ENCODE data around the gene PDHX.
"Not testable (repeated sequence)": the region's sequence is repeated elsewhere in the genome, so short reads cannot be mapped to it uniquely, and the experiment has no call there.

PDHX gene

GRCh38 chr11:35017528-35018342 is 101.3 kb downstream of the PDHX start:
- DNase-seq = no peak
- 83% methylated on average over 8 of the region's 8 CpGs for WGBS (ENCODE audit: insufficient coverage)
- no peak overlapping the region for H3K4me3 ChIP-seq (ENCODE audit: control insufficient read depth in 1 of 7, extremely low read depth in 1 of 7, insufficient read depth in 4 of 7, low read depth in 2 of 7, low read length in 6 of 7)
- ChIA-PET POLR2A (no interaction called here), CTCF (interaction anchor here (0.7 to 2.1 kb wide), 4 partner anchors 11 to 386 kb away, joined by 3 to 11 read pairs (median 4); no protein-coding TSS in a partner anchor)
- no peak overlapping the region for H3K27ac ChIP-seq (ENCODE audit: insufficient read depth in 1 of 2, low read depth in 1 of 2, low read length in 2 of 2, poor library complexity in 1 of 2, severe bottlenecking in 2 of 2)
- H3K9me3 ChIP-seq (ENCODE audit: control extremely low read depth in 1 of 5, control insufficient read depth in 4 of 5, insufficient read depth in 2 of 5, low read depth in 1 of 5, low read length in 4 of 5) = peaks cover 0 to 7% (median 6%) of the 10 kb centered on the region in 5 experiments
- no peaks in the 10 kb centered on the region for H3K36me3 ChIP-seq (ENCODE audit: control insufficient read depth in 4 of 4, insufficient read depth in 4 of 4, low read length in 3 of 4)
- H3K4me1 ChIP-seq (ENCODE audit: control extremely low read depth in 1 of 4, control insufficient read depth in 4 of 4, insufficient read depth in 4 of 4, low read length in 3 of 4) = peaks cover 0 to 7% (median 3%) of the 10 kb centered on the region in 4 experiments
- H3K27me3 ChIP-seq (replicated peaks in 2 of 5; ENCODE audit: control insufficient read depth in 4 of 5, insufficient read depth in 5 of 5, low read length in 4 of 5) = no peaks in the 10 kb centered on the region

GRCh38 chr11:35021589-35021988 is 105.2 kb downstream of the PDHX start:
- H3K27me3 ChIP-seq (replicated peaks in 2 of 5; ENCODE audit: control insufficient read depth in 4 of 5, insufficient read depth in 5 of 5, low read length in 4 of 5) = no peaks in the 10 kb centered on the region
- no peak overlapping the region for H3K4me3 ChIP-seq (ENCODE audit: control insufficient read depth in 1 of 7, extremely low read depth in 1 of 7, insufficient read depth in 4 of 7, low read depth in 2 of 7, low read length in 6 of 7)
- no peak overlapping the region for H3K27ac ChIP-seq (ENCODE audit: insufficient read depth in 1 of 2, low read depth in 1 of 2, low read length in 2 of 2, poor library complexity in 1 of 2, severe bottlenecking in 2 of 2)
- no peaks in the 10 kb centered on the region for H3K36me3 ChIP-seq (ENCODE audit: control insufficient read depth in 4 of 4, insufficient read depth in 4 of 4, low read length in 3 of 4)
- H3K4me1 ChIP-seq (ENCODE audit: control extremely low read depth in 1 of 4, control insufficient read depth in 4 of 4, insufficient read depth in 4 of 4, low read length in 3 of 4) = peaks cover 0 to 3% (median 1%) of the 10 kb centered on the region in 4 experiments
- no peak for DNase-seq
- 95% methylated on average over 8 of the region's 8 CpGs for WGBS (ENCODE audit: insufficient coverage)
- ChIA-PET CTCF (interaction anchor here (1.6 kb wide), 1 partner anchor 14 kb away, joined by 3 read pairs; no protein-coding TSS in a partner anchor), POLR2A (interaction anchor here (0.6 kb wide), 1 partner anchor 121 kb away, joined by 3 read pairs; no protein-coding TSS in a partner anchor)
- peaks cover 1 to 18% (median 7%) of the 10 kb centered on the region in 5 experiments for H3K9me3 ChIP-seq (ENCODE audit: control extremely low read depth in 1 of 5, control insufficient read depth in 4 of 5, insufficient read depth in 2 of 5, low read depth in 1 of 5, low read length in 4 of 5)

GRCh38 chr11:35023940-35024339 is 107.5 kb downstream of the PDHX start:
- H3K27me3 ChIP-seq (replicated peaks in 2 of 5; ENCODE audit: control insufficient read depth in 4 of 5, insufficient read depth in 5 of 5, low read length in 4 of 5); DNase-seq; CTCF ChIA-PET; H3K36me3 ChIP-seq (ENCODE audit: control insufficient read depth in 4 of 4, insufficient read depth in 4 of 4, low read length in 3 of 4); H3K27ac ChIP-seq (ENCODE audit: insufficient read depth in 1 of 2, low read depth in 1 of 2, low read length in 2 of 2, poor library complexity in 1 of 2, severe bottlenecking in 2 of 2); H3K4me1 ChIP-seq (ENCODE audit: control extremely low read depth in 1 of 4, control insufficient read depth in 4 of 4, insufficient read depth in 4 of 4, low read length in 3 of 4); POLR2A ChIA-PET; H3K4me3 ChIP-seq (ENCODE audit: control insufficient read depth in 1 of 7, extremely low read depth in 1 of 7, insufficient read depth in 4 of 7, low read depth in 2 of 7, low read length in 6 of 7): not testable (repeated sequence)
- 100% methylated on average over 3 of the region's 3 CpGs for WGBS (ENCODE audit: insufficient coverage)
- peaks cover 1 to 18% (median 8%) of the 10 kb centered on the region in 5 experiments for H3K9me3 ChIP-seq (ENCODE audit: control extremely low read depth in 1 of 5, control insufficient read depth in 4 of 5, insufficient read depth in 2 of 5, low read depth in 1 of 5, low read length in 4 of 5)

- H3K36me3 ChIP-seq (ENCODE audit: control insufficient read depth in 4 of 4, insufficient read depth in 4 of 4, low read length in 3 of 4); H3K9me3 ChIP-seq (ENCODE audit: control extremely low read depth in 1 of 5, control insufficient read depth in 4 of 5, insufficient read depth in 2 of 5, low read depth in 1 of 5, low read length in 4 of 5); POLR2A ChIA-PET; H3K4me3 ChIP-seq (ENCODE audit: control insufficient read depth in 1 of 7, extremely low read depth in 1 of 7, insufficient read depth in 4 of 7, low read depth in 2 of 7, low read length in 6 of 7); DNase-seq; H3K27me3 ChIP-seq (replicated peaks in 2 of 5; ENCODE audit: control insufficient read depth in 4 of 5, insufficient read depth in 5 of 5, low read length in 4 of 5); H3K27ac ChIP-seq (ENCODE audit: insufficient read depth in 1 of 2, low read depth in 1 of 2, low read length in 2 of 2, poor library complexity in 1 of 2, severe bottlenecking in 2 of 2): not testable (repeated sequence)
- H3K4me1 ChIP-seq (ENCODE audit: control extremely low read depth in 1 of 4, control insufficient read depth in 4 of 4, insufficient read depth in 4 of 4, low read length in 3 of 4) = peaks cover 0 to 24% (median 12%) of the 10 kb centered on the region in 4 experiments
- no CpG with 5 or more reads among the region's 4 CpGs for WGBS (ENCODE audit: insufficient coverage)
- CTCF ChIA-PET = interaction anchor here (2.1 to 2.4 kb wide), 2 partner anchors 14 to 28 kb away, joined by 9 to 11 read pairs; no protein-coding TSS in a partner anchor
Observed at GRCh38 chr11:35028007-35028406, 111.6 kb downstream of the PDHX start.

GRCh38 chr11:35029979-35030682 is 113.7 kb downstream of the PDHX start:
- Histone ChIP-seq H3K4me3 (ENCODE audit: control insufficient read depth in 1 of 7, extremely low read depth in 1 of 7, insufficient read depth in 4 of 7, low read depth in 2 of 7, low read length in 6 of 7) (no peak overlapping the region), H3K36me3 (ENCODE audit: control insufficient read depth in 4 of 4, insufficient read depth in 4 of 4, low read length in 3 of 4) (no peaks in the 10 kb centered on the region), H3K27ac (ENCODE audit: insufficient read depth in 1 of 2, low read depth in 1 of 2, low read length in 2 of 2, poor library complexity in 1 of 2, severe bottlenecking in 2 of 2) (peak overlapping the region in 1 of 2 experiments; percentile 59), H3K4me1 (ENCODE audit: control extremely low read depth in 1 of 4, control insufficient read depth in 4 of 4, insufficient read depth in 4 of 4, low read length in 3 of 4) (peaks cover 0 to 35% (median 21%) of the 10 kb centered on the region in 4 experiments), H3K27me3 (replicated peaks in 2 of 5; ENCODE audit: control insufficient read depth in 4 of 5, insufficient read depth in 5 of 5, low read length in 4 of 5) (no peaks in the 10 kb centered on the region), H3K9me3 (ENCODE audit: control extremely low read depth in 1 of 5, control insufficient read depth in 4 of 5, insufficient read depth in 2 of 5, low read depth in 1 of 5, low read length in 4 of 5) (peaks cover 0 to 3% (median 0%) of the 10 kb centered on the region in 5 experiments)
- DNase-seq = peak in 2 of 3 donors; percentile 19 to 30
- ChIA-PET CTCF (interaction anchor here (0.7 to 3.0 kb wide), 9 partner anchors 9 to 72 kb away, joined by 3 to 11 read pairs (median 4); no protein-coding TSS in a partner anchor), POLR2A (no interaction called here)
- WGBS (ENCODE audit: insufficient coverage) = 73% methylated on average over 3 of the region's 5 CpGs

- Histone ChIP-seq H3K4me3 (ENCODE audit: control insufficient read depth in 1 of 7, extremely low read depth in 1 of 7, insufficient read depth in 4 of 7, low read depth in 2 of 7, low read length in 6 of 7) (no peak overlapping the region), H3K27ac (ENCODE audit: insufficient read depth in 1 of 2, low read depth in 1 of 2, low read length in 2 of 2, poor library complexity in 1 of 2, severe bottlenecking in 2 of 2) (no peak overlapping the region), H3K27me3 (replicated peaks in 2 of 5; ENCODE audit: control insufficient read depth in 4 of 5, insufficient read depth in 5 of 5, low read length in 4 of 5) (no peaks in the 10 kb centered on the region), H3K9me3 (ENCODE audit: control extremely low read depth in 1 of 5, control insufficient read depth in 4 of 5, insufficient read depth in 2 of 5, low read depth in 1 of 5, low read length in 4 of 5) (peaks cover 0 to 3% (median 0%) of the 10 kb centered on the region in 5 experiments), H3K4me1 (ENCODE audit: control extremely low read depth in 1 of 4, control insufficient read depth in 4 of 4, insufficient read depth in 4 of 4, low read length in 3 of 4) (peaks cover 0 to 41% (median 27%) of the 10 kb centered on the region in 4 experiments), H3K36me3 (ENCODE audit: control insufficient read depth in 4 of 4, insufficient read depth in 4 of 4, low read length in 3 of 4) (no peaks in the 10 kb centered on the region)
- WGBS (ENCODE audit: insufficient coverage) = 74% methylated on average over 9 of the region's 11 CpGs
- CTCF ChIA-PET = interaction anchor here (0.8 to 3.0 kb wide), 6 partner anchors 14 to 72 kb away, joined by 3 to 11 read pairs (median 4); no protein-coding TSS in a partner anchor
- POLR2A ChIA-PET = no interaction called here
- DNase-seq = peak in 2 of 3 donors; percentile 67 to 76
Observed at GRCh38 chr11:35030716-35031213, 114.3 kb downstream of the PDHX start.
